Frontal cortex (tissue), 4 donors: ENCODE data around the gene ADM2. TPM values are rescaled to one million over a fixed set of nuclear protein-coding genes. Genes with fewer than 3 reads are reported as not detected.

Experiments used
- DNase-seq, 2 donors: peaks; one replicate each; pipeline ENCODE4 v3.0.0; 2012; ENCODE audit warnings: low spot score in 2 of 2
- FAIRE-seq: peaks from 2 replicates; lab custom pipeline; 2012; peaks lifted over from hg19 to GRCh38; lab: Jason Lieb, UNC
- total RNA-seq: library from RNA; depleted of rRNA; stranded (reverse); fragments of >200 nt; gene quantifications from one replicate; pipeline ENCODE4 v1.2.3, GENCODE V29; 2014
- donor health status: control.
- donor health status: control.
- donor health status: control.

Gene ADM2
- total RNA-seq, 1 donor from 2014 or later = not detected

GRCh38 chr22:50483106-50483505 is 1.8 kb downstream of the ADM2 start:
- FAIRE-seq = no peak
- no peak for DNase-seq

- FAIRE-seq = no peak
- DNase-seq = no peak
Observed at GRCh38 chr22:50483556-50483955, 2.2 kb downstream of the ADM2 start.

- DNase-seq = no peak
- no peak for FAIRE-seq
Observed at GRCh38 chr22:50483977-50484853, 2.9 kb downstream of the ADM2 start.

GRCh38 chr22:50485221-50486131 is 4.1 kb downstream of the ADM2 start:
- FAIRE-seq (no peak), DNase-seq (no peak)

- no peak for DNase-seq
- no peak for FAIRE-seq
Observed at GRCh38 chr22:50486561-50487289, 5.4 kb downstream of the ADM2 start, which contains the start of gene MIOX. Gene MIOX (plus strand): TSS chr22:50486859. CDS start chr22:50486898, 39 bp downstream.

GRCh38 chr22:50487290-50488005 is 6.1 kb downstream of the ADM2 start:
- no peak for DNase-seq

GRCh38 chr22:50488006-50488677 is 6.8 kb downstream of the ADM2 start:
- no peak for DNase-seq
- no peak for FAIRE-seq

More at GRCh38 chr22:50487290-50488005, 6.1 kb downstream of the ADM2 start:
- FAIRE-seq = no peak

GRCh38 chr22:50488886-50489285 is 7.5 kb downstream of the ADM2 start:
- no peak for FAIRE-seq
- DNase-seq = no peak

- FAIRE-seq = no peak
Observed at GRCh38 chr22:50489363-50490243, 8.3 kb downstream of the ADM2 start.

GRCh38 chr22:50490531-50491308 is 9.4 kb downstream of the ADM2 start:
- DNase-seq (no peak), FAIRE-seq (no peak)

More at GRCh38 chr22:50489363-50490243, 8.3 kb downstream of the ADM2 start:
- no peak for DNase-seq

- FAIRE-seq = no peak
- no peak for DNase-seq
Observed at GRCh38 chr22:50497093-50497492, 15.8 kb downstream of the ADM2 start.

- DNase-seq = peak; percentile 57 to 67
- no peak for FAIRE-seq
Observed at GRCh38 chr22:50498322-50498890, 17.1 kb downstream of the ADM2 start.

- no peak for FAIRE-seq
- no peak for DNase-seq
Observed at GRCh38 chr22:50500452-50500851, 19.1 kb downstream of the ADM2 start.

- DNase-seq (no peak), FAIRE-seq (no peak)
Observed at GRCh38 chr22:50502096-50502495, 20.8 kb downstream of the ADM2 start.

- FAIRE-seq = no peak
- DNase-seq = no peak
Observed at GRCh38 chr22:50502628-50503474, 21.5 kb downstream of the ADM2 start.
